Stimulated activated CD8-positive, alpha-beta memory T cell treated with anti-CD3 and anti-CD28 coated beads, Interleukin-4, amount 100 ng/mL, for 4 hours (primary cell): ENCODE results near the gene MAT1A.
"Not testable (repeated sequence)": the region's sequence is repeated elsewhere in the genome, so short reads cannot be mapped to it uniquely, and the experiment has no call there.

Experiments used
- DNase-seq, 2 donors: peaks; one replicate each; pipeline ENCODE4 v3.0.0-alpha.2; 2020; ENCODE audit warnings: low read depth in 2 of 2, low spot score in 1 of 2

Gene MAT1A

DNA sequence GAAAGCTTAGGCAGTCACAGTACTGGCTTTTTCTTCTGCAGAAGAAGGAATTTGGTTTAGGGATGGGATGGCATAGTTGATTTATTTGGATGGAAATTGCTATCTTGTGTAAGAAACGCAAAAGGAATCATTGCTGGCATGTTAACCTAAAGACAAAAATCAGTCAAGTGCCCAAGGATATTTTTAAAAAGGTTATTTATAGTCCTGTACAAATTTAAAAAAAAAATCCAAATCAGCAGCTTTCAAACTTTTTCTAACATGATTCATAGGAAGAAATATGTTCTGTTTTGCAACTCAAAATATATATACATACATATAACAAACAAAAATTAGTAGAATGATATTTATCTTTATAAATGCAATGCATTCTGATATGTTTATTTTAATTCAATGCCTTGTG is 55.6 kb downstream of the MAT1A start:
- DNase-seq, result not testable (repeated sequence)

DNA sequence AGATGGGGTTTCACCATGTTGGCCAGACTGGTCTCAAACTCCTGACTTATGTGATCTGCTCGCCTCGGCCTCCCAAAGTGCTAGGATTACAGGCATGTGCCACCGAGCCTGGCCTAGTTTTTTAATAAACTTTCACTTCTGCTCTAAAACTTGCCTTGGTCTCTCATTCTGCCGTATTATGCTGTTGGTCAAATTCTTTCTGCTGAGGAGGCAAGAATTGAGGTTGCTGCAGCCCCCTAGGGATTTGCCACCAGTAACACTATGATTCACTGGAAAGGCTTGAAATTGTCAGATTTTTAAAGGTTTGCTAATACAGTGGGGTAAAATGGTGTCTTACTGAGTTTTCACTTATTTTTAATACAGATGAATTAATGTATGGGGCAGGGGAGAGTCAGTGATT is 62.7 kb downstream of the MAT1A start:
- DNase-seq, result not testable (repeated sequence)

DNA sequence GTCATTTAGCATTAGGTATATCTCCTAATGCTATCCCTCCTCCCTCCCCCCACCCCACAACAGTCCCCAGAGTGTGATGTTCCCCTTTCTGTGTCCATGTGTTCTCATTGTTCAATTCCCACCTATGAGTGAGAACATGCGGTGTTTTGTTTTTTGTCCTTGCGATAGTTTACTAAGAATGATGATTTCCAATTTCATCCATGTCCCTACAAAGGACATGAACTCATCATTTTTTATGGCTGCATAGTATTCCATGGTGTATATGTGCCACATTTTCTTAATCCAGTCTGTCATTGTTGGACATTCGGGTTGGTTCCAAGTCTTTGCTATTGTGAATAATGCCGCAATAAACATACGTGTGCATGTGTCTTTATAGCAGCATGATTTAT is 66.4 kb downstream of the MAT1A start:
- not testable (repeated sequence) for DNase-seq
